ENCODE data around the gene NFIB.

NFIB gene

GRCh38 chr9:14058325-14058688 is 255.6 kb downstream of the NFIB start:
- no peak for DNase-seq

GRCh38 chr9:14057368-14058324 is 256.3 kb downstream of the NFIB start:
- no peak for DNase-seq

GRCh38 chr9:14056316-14056861 is 257.6 kb downstream of the NFIB start:
- no peak for DNase-seq

GRCh38 chr9:14054096-14054495 is 259.8 kb downstream of the NFIB start:
- no peak for DNase-seq

- DNase-seq, result no peak
Measured at GRCh38 chr9:14052359-14052758, 261.6 kb downstream of the NFIB start.

- no peak for DNase-seq
Measured at GRCh38 chr9:14051419-14051818, 262.5 kb downstream of the NFIB start.

DNA sequence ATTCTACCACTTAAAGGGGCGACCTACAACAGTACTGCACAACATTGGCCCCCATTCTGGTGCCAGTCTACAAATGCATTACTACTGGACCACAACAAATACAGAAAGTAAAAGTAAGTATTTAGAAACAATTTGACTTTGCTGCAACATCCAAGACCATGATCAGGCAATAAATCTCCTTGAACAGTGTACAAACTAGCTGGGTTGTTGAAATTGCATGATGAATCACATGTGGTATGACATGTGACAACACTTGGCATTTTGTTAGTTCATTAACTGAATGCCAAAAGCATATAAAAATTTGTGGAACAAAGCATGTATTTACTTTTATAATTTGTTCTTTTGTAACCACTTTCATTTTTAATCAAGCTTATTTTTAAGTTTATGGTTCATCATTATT is 270.5 kb downstream of the NFIB start:
- no peak for DNase-seq

DNA sequence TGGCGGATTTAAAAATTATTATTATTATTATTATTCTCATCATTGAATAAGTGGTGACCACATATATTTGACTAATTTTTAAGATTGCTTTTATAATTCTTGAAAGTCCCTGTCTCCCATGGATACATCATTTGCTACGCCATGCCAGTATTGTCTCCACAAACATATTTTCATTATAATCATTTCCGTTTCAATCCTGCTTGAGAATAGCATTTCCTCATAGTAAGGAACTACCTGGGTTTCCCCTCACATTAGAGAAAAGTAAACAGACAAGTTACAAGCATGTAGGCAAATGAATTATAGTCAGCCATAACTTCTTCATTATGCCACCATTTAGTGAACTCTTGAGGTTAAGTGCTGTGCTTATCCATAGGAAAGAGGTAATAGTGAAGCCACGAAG is 276.6 kb downstream of the NFIB start:
- no peak for DNase-seq

DNA sequence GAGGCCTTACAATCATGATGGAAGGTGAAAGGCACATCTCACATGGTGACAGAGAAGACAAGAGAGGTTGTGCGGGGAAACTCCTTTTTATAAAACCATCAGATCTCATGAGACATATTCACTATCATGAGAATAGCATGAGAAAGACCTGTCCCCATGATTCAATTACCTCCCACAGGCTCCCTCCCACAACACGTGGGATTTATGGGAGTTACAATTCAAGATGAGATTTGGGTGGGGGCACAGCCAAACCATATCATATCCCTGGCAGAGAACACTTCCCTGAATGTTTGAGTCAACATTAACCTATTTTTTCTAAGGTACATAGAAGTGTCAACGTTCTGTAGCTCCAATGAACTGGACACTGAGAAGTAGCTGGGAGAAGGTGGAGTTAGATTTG is 280.9 kb downstream of the NFIB start:
- DNase-seq, result no peak
